T-helper 22 cell (primary cell): Measurements from ENCODE around the gene GEMIN7.

Experiments
- DNase-seq: peaks from one replicate; pipeline ENCODE4 v3.0.0-alpha.2; 2020; ENCODE audit warnings: low read depth

Gene GEMIN7

GRCh38 chr19:45079063-45079910 lies at the start of gene GEMIN7:
GEMIN7 (plus strand) TSS chr19:45079260; CDS start chr19:45090115, 10,855 bp downstream.
- peak; percentile 58 for DNase-seq

- no peak for DNase-seq
These were observed 48.2 kb upstream of the GEMIN7 start for GRCh38 chr19:45030825-45031224.

GRCh38 chr19:45032421-45032820 lies 46.6 kb upstream of the GEMIN7 start:
- DNase-seq = no peak

- DNase-seq = no peak
These were observed 43.3 kb upstream of the GEMIN7 start for GRCh38 chr19:45035755-45036154.

GRCh38 chr19:45037393-45038169 lies 41.5 kb upstream of the GEMIN7 start:
- DNase-seq = no peak

GRCh38 chr19:45038931-45039893 lies 39.8 kb upstream of the GEMIN7 start, which contains the start of gene CLASRP:
CLASRP (plus strand) TSS chr19:45039045; CDS start chr19:45040213, 1,168 bp downstream.
- DNase-seq = peak; percentile 78

GRCh38 chr19:45040059-45040771 lies 38.8 kb upstream of the GEMIN7 start:
- no peak for DNase-seq

- DNase-seq = no peak
These were observed 37.9 kb upstream of the GEMIN7 start for GRCh38 chr19:45041125-45041524.

- DNase-seq = no peak
These were observed 33.2 kb upstream of the GEMIN7 start for GRCh38 chr19:45045671-45046353.

- DNase-seq = no peak
These were observed 32.7 kb upstream of the GEMIN7 start for GRCh38 chr19:45046355-45046754.

GRCh38 chr19:45047188-45047797 lies 31.8 kb upstream of the GEMIN7 start:
- no peak for DNase-seq

- no peak for DNase-seq
These were observed 29.9 kb upstream of the GEMIN7 start for GRCh38 chr19:45049073-45049736.

GRCh38 chr19:45050036-45050435 lies 29.0 kb upstream of the GEMIN7 start:
- DNase-seq = no peak

GRCh38 chr19:45051929-45052579 lies 27.0 kb upstream of the GEMIN7 start:
- DNase-seq = no peak

GRCh38 chr19:45056831-45057230 lies 22.2 kb upstream of the GEMIN7 start:
- no peak for DNase-seq

- no peak for DNase-seq
These were observed 21.6 kb upstream of the GEMIN7 start for GRCh38 chr19:45057444-45057843.

GRCh38 chr19:45058622-45059159 lies 20.4 kb upstream of the GEMIN7 start:
- no peak for DNase-seq

GRCh38 chr19:45059258-45059965 lies 19.6 kb upstream of the GEMIN7 start:
- DNase-seq = peak; percentile 60
